Measurements from ENCODE around the gene KRT73. TPM values are rescaled to one million over a fixed set of nuclear protein-coding genes. Genes with fewer than 3 reads are reported as not detected.
A peak's percentile ranks its signal among the peaks of the same experiment; 100 is the strongest.

Gene KRT73
- total RNA-seq, 3 donors from 2014 or later (not counting 1 experiment from before 2014, with no cell fraction given): 12.4 to 92.9 (median 23.3) TPM

GRCh38 chr12:52633383-52633782 is 15.0 kb upstream of the KRT73 start:
- Histone ChIP-seq H3K36me3 (ENCODE audit: control insufficient read depth, insufficient read depth, low read length) (no peaks in the 10 kb centered on the region), H3K4me1 (ENCODE audit: control insufficient read depth, insufficient read depth, low read length) (peaks cover 45% of the 10 kb centered on the region), H3K27ac (ENCODE audit: low read length) (no peak overlapping the region), H3K9me3 (ENCODE audit: control insufficient read depth, insufficient read depth, low read length) (no peaks in the 10 kb centered on the region), H3K4me3 (ENCODE audit: low read length) (no peak overlapping the region), H3K27me3 (ENCODE audit: control insufficient read depth, insufficient read depth, low read length) (no peaks in the 10 kb centered on the region)
- Mint-ChIP-seq H3K27ac (no peak overlapping the region), H3K4me1 (peaks cover 82 to 84% of the 10 kb centered on the region in 2 donors), H3K4me3 (no peak overlapping the region), H3K9me3 (no peaks in the 10 kb centered on the region), H3K36me3 (no peaks in the 10 kb centered on the region), H3K27me3 (ENCODE audit: low read depth in 2 of 2) (no peaks in the 10 kb centered on the region)
- WGBS (ENCODE audit: insufficient coverage): 4% methylated on average over 4 of the region's 4 CpGs
- intact Hi-C loops (cut with micrococcal nuclease): loop anchor here (5.0 kb wide), 1 partner anchor 46 kb away; no protein-coding TSS in a partner anchor
- TF ChIP-seq CTCF (IDR thresholded peaks at IDR 0.05): no peak
- peak in 1 of 2 donors; percentile 52 for DNase-seq
- no peak for ATAC-seq

- H3K4me1 Mint-ChIP-seq: peaks cover 89% of the 10 kb centered on the region in 2 donors
Observed at GRCh38 chr12:52632656-52633055, 14.3 kb upstream of the KRT73 start.

GRCh38 chr12:52631676-52632459 is 13.5 kb upstream of the KRT73 start:
- Histone ChIP-seq H3K36me3 (ENCODE audit: control insufficient read depth, insufficient read depth, low read length) (no peaks in the 10 kb centered on the region), H3K4me1 (ENCODE audit: control insufficient read depth, insufficient read depth, low read length) (peaks cover 39% of the 10 kb centered on the region), H3K9me3 (ENCODE audit: control insufficient read depth, insufficient read depth, low read length) (no peaks in the 10 kb centered on the region), H3K27ac (ENCODE audit: low read length) (no peak overlapping the region), H3K4me3 (ENCODE audit: low read length) (no peak overlapping the region), H3K27me3 (ENCODE audit: control insufficient read depth, insufficient read depth, low read length) (no peaks in the 10 kb centered on the region)
- Mint-ChIP-seq H3K36me3 (no peaks in the 10 kb centered on the region), H3K4me3 (peak overlapping the region; percentile 94), H3K9me3 (no peaks in the 10 kb centered on the region), H3K4me1 (peaks cover 89 to 91% of the 10 kb centered on the region in 2 donors), H3K27me3 (ENCODE audit: low read depth in 2 of 2) (no peaks in the 10 kb centered on the region), H3K27ac (peak overlapping the region in 1 of 2 donors; percentile 84)
- TF ChIP-seq CTCF (IDR thresholded peaks at IDR 0.05): no peak
- 83% methylated on average over 6 of the region's 6 CpGs for WGBS (ENCODE audit: insufficient coverage)
- DNase-seq: no peak
- no peak for ATAC-seq
- intact Hi-C loops (cut with micrococcal nuclease): loop anchor here (5.0 kb wide), 1 partner anchor 45 kb away; no protein-coding TSS in a partner anchor

More at GRCh38 chr12:52632656-52633055, 14.3 kb upstream of the KRT73 start:
- Mint-ChIP-seq H3K27me3 (ENCODE audit: low read depth in 2 of 2) (no peaks in the 10 kb centered on the region), H3K36me3 (no peaks in the 10 kb centered on the region), H3K27ac (no peak overlapping the region), H3K9me3 (no peaks in the 10 kb centered on the region), H3K4me3 (no peak overlapping the region)
- no peaks in the 10 kb centered on the region for H3K9me3 ChIP-seq (ENCODE audit: control insufficient read depth, insufficient read depth, low read length)
- H3K27ac ChIP-seq (ENCODE audit: low read length): no peak overlapping the region
- intact Hi-C loops (cut with micrococcal nuclease): loop anchor here (5.0 kb wide), 1 partner anchor 45 kb away; no protein-coding TSS in a partner anchor
- H3K4me3 ChIP-seq (ENCODE audit: low read length): no peak overlapping the region
- no peak for TF ChIP-seq CTCF (IDR thresholded peaks at IDR 0.05)
- no peaks in the 10 kb centered on the region for H3K27me3 ChIP-seq (ENCODE audit: control insufficient read depth, insufficient read depth, low read length)
- H3K4me1 ChIP-seq (ENCODE audit: control insufficient read depth, insufficient read depth, low read length): peaks cover 45% of the 10 kb centered on the region
- DNase-seq (no peak), ATAC-seq (no peak)
- no peaks in the 10 kb centered on the region for H3K36me3 ChIP-seq (ENCODE audit: control insufficient read depth, insufficient read depth, low read length)
- WGBS (ENCODE audit: insufficient coverage): 85% methylated on average over 4 of the region's 4 CpGs

All from natural killer cell (primary cell).